Activated naive CD4-positive, alpha-beta T cell treated with anti-CD3 and anti-CD28 coated beads, Interleukin-2, amount 50 U/mL, for 72 hours (primary cell): ENCODE data around the gene TPM1. TPM values are rescaled to one million over a fixed set of nuclear protein-coding genes. Genes with fewer than 3 reads are reported as not detected.
"Not testable (repeated sequence)": the region's sequence is repeated elsewhere in the genome, so short reads cannot be mapped to it uniquely, and the experiment has no call there.

ENCODE experiments used
- ATAC-seq, 2 donors: fragments of 150-1000 bp; cut with Tn5 transposase; 2 replicates each; pipeline ENCODE4 v1.10.0; 2021; ENCODE audit warnings: mild to moderate bottlenecking in 2 of 2, moderate library complexity in 2 of 2
- DNase-seq, 2 donors: peaks; one replicate each; pipeline ENCODE4 v3.0.0; 2021 to 2022; ENCODE audit warnings: low spot score in 2 of 2
- H3K27ac Mint-ChIP-seq, 2 donors: one replicate each; pipeline ENCODE4 v1.8.0; 2022; ENCODE audit warnings: mild to moderate bottlenecking in 2 of 2, mixed read lengths in 2 of 2
- H3K36me3 Mint-ChIP-seq, 2 donors: one replicate each; pipeline ENCODE4 v1.8.0; 2022; ENCODE audit warnings: mixed read lengths in 2 of 2
- H3K9me3 Mint-ChIP-seq, 2 donors: one replicate each; pipeline ENCODE4 v1.8.0; 2022; ENCODE audit warnings: mixed read lengths in 2 of 2
- total RNA-seq, 2 donors: library from RNA; stranded (reverse); gene quantifications; one replicate each; pipeline ENCODE4 v1.2.3, GENCODE V29; 2022

TPM1 gene
- total RNA-seq, 2 donors from 2014 or later: 6.5 to 8.6 TPM

DNA sequence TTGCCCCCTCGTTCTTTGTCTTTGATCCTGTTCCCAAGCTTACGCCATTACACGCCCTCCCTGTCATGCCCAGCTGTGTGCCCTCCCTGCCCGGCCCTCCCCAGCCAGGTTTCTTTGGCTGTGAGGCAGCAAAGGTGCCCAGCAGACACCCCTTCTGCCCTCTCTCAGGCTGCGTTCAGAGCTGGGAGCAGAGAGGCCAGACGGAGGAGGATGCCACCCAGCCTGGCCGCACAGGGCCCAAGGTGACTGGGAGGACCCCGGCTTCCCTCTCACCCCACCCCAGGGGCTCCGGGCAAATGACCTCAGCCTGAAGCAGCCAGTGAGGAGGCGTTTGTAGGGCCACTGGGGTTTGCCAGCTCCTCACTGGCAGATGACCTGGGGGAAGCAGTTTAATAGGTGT lies 48.3 kb downstream of the TPM1 start:
- no peak overlapping the region for H3K27ac Mint-ChIP-seq
- DNase-seq (no peak), ATAC-seq (no peak)
- H3K36me3 Mint-ChIP-seq: no peaks in the 10 kb centered on the region
- no peaks in the 10 kb centered on the region for H3K9me3 Mint-ChIP-seq

DNA sequence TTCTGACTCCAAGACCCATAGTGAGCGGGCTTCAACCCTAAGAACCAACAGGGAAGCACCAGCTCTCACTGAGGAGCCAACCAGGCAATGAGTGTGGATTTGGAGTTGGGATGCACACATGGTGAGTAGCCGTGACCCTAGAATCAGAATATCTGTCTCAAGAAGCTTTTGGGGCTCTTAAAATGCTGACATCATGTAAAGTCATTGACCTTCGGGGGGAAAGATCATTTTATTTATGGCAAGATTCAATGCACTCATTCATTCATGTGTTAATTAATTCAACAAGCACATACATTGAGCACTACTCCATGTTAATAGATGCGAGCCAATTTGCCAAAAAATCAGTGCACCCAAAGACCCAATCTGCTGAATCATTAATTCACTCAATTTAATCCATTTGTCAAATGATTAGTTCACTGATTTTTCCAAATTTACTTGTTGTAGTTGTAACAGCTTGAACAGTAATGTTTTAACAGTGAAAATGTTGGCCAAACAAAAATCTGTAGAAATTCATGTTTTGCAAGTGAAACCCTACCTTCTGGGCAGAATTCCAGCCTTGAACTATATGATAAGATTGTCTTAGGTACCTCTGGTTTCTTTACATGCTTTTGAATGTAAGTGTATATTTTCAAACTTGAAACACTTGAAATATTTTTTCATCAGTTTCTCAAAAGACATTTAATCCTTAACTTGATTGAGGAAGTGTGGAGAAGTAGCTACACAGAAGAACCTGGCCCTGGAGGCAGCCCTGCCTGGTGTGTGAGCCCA lies 49.3 kb downstream of the TPM1 start:
- no peak for ATAC-seq
- no peak for DNase-seq
- H3K36me3 Mint-ChIP-seq: no peaks in the 10 kb centered on the region
- no peaks in the 10 kb centered on the region for H3K9me3 Mint-ChIP-seq
- no peak overlapping the region for H3K27ac Mint-ChIP-seq

GRCh38 chr15:63093486-63094205 lies 51.1 kb downstream of the TPM1 start:
- peak; percentile 71 to 74 for DNase-seq
- no peaks in the 10 kb centered on the region for H3K9me3 Mint-ChIP-seq
- ATAC-seq: peak; percentile 96
- H3K27ac Mint-ChIP-seq: no peak overlapping the region
- H3K36me3 Mint-ChIP-seq: no peaks in the 10 kb centered on the region

DNA sequence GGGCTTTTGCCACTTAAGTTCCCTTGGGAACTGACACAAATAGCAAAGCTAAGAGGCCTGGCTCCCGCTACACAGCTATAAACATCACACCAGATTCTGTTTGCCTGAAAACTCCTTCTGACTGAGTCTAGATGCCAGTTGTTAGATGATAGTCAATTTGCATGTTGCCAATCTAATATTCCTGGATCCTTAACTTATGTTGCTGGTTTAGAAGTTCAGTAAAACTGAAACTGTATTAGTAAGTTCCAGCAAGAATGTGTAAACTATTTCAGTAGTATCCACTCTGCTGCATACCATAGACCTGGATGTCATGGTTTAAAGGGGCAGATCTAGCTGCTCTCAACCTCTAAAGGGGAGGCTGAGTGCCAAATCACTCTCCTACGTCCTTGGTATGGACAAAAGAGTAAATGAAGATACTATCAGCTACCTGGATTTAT lies 52.0 kb downstream of the TPM1 start:
- no peaks in the 10 kb centered on the region for H3K36me3 Mint-ChIP-seq
- ATAC-seq: no peak
- H3K9me3 Mint-ChIP-seq: no peaks in the 10 kb centered on the region
- no peak for DNase-seq
- no peak overlapping the region for H3K27ac Mint-ChIP-seq

GRCh38 chr15:63096178-63096577 lies 53.6 kb downstream of the TPM1 start:
- H3K9me3 Mint-ChIP-seq: no peaks in the 10 kb centered on the region
- DNase-seq: no peak
- H3K27ac Mint-ChIP-seq: no peak overlapping the region
- ATAC-seq: no peak
- no peaks in the 10 kb centered on the region for H3K36me3 Mint-ChIP-seq

- DNase-seq: not testable (repeated sequence)
Measured at GRCh38 chr15:63098901-63099300, 56.4 kb downstream of the TPM1 start.

GRCh38 chr15:63099581-63099980 lies 57.0 kb downstream of the TPM1 start:
- H3K36me3 Mint-ChIP-seq, DNase-seq, H3K9me3 Mint-ChIP-seq, ATAC-seq, H3K27ac Mint-ChIP-seq: not testable (repeated sequence)

More at GRCh38 chr15:63098901-63099300, 56.4 kb downstream of the TPM1 start:
- not testable (repeated sequence) for H3K9me3 Mint-ChIP-seq, H3K36me3 Mint-ChIP-seq, ATAC-seq, H3K27ac Mint-ChIP-seq

DNA sequence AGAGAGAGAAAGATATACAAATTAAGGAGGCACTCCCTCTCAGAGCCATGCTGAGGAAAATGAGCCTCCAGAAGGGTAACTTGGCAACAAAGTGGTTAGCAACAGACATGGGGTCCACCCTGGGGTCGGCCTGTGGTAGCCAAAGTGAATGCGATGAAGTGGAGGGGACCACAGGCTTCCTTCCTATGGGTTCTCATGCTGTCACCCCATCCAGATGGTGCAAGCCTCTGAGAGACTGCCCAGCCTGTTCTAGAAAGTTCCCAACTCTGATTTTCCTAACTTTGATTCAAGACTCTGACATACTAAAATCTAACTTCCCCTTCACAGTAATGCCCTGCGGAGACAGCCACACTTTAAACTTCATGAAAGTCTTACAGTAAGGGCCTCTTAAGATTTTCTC lies 60.9 kb downstream of the TPM1 start:
- DNase-seq: no peak
- ATAC-seq: no peak
- Mint-ChIP-seq H3K9me3 (peaks cover 0 to 4% of the 10 kb centered on the region in 2 donors), H3K36me3 (no peaks in the 10 kb centered on the region), H3K27ac (no peak overlapping the region)

- DNase-seq (no peak), ATAC-seq (no peak)
- Mint-ChIP-seq H3K9me3 (peaks cover 0 to 4% of the 10 kb centered on the region in 2 donors), H3K36me3 (no peaks in the 10 kb centered on the region), H3K27ac (no peak overlapping the region)
Measured at GRCh38 chr15:63104727-63105126, 62.2 kb downstream of the TPM1 start.

GRCh38 chr15:63105354-63105753 lies 62.8 kb downstream of the TPM1 start:
- H3K27ac Mint-ChIP-seq, ATAC-seq, DNase-seq, H3K9me3 Mint-ChIP-seq, H3K36me3 Mint-ChIP-seq: not testable (repeated sequence)

DNA sequence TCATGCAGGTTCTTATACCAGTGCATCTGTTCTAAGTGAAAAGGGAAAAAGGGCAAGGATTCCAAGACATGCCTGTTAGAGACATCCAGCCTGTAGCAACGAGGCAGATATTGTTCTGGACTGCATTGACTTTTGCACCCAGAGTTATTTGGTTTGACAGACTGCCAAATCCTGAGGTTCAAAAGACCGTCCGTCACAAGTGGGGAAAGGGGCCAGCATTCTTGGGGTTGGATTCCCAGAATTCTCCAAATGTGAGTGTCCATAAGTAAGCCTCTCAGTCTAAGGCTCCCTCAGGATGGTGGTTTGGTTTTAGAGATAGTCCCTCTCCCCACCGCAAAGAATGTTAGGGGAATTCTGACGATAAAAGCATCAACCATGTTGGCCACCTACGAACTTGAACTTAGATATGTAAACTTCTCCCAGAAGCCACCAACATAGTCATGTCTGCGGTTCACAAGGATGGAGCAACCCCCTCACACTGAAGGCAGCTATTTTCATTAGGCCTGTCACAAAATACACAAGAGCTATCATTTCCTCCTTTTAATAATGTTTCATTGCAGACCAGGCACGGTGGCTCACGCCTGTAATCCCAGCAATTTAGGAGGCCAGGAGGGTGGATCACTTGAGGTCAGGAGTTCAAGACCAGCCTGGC lies 65.5 kb downstream of the TPM1 start:
- Mint-ChIP-seq H3K27ac (no peak overlapping the region), H3K36me3 (no peaks in the 10 kb centered on the region), H3K9me3 (peaks cover 0 to 4% of the 10 kb centered on the region in 2 donors)
- DNase-seq (no peak), ATAC-seq (no peak)

DNA sequence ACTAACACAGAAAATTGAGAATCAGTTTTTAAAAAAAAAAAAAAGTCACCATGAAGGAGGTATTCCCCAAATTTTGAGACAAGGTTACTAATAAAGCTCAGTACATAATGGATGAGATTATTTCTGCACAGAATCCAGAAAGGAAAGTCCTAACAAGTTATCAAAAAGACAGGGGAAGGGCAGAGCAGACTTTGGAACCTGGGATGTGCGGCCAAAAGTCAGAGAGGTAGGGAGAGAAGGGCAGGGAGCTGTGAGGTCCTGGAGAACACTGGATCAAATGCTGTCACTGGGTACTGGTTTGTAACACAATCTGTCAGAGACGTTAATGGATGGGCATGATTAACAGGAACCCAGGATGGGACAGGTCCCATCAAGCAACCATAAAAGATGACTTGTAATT lies 67.0 kb downstream of the TPM1 start:
- Mint-ChIP-seq H3K9me3 (peaks cover 0 to 4% of the 10 kb centered on the region in 2 donors), H3K36me3 (no peaks in the 10 kb centered on the region), H3K27ac (peak overlapping the region in 1 of 2 donors; percentile 48)
- ATAC-seq (no peak), DNase-seq (no peak)

DNA sequence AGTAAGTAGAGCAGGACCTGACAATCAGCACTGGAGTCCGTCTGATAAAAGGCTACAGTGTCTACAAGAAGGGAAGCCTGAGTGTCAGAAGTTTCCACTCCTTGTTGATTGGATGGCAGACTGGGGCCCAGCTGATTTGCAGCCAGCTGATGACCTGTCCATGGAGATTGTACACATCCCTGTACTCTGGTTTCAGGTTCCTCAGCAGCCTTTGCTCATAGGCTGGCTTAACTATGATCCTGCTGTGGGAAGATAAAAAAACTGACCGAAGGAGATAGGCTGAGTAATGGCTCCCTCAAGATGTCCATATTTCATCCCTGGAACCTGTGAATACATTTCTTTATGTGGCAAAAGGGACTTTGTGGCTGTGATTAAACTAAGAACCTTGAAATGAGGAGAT lies 67.4 kb downstream of the TPM1 start:
- no peak overlapping the region for H3K27ac Mint-ChIP-seq
- ATAC-seq (no peak), DNase-seq (no peak)
- no peaks in the 10 kb centered on the region for H3K36me3 Mint-ChIP-seq
- peaks cover 0 to 3% of the 10 kb centered on the region in 2 donors for H3K9me3 Mint-ChIP-seq

DNA sequence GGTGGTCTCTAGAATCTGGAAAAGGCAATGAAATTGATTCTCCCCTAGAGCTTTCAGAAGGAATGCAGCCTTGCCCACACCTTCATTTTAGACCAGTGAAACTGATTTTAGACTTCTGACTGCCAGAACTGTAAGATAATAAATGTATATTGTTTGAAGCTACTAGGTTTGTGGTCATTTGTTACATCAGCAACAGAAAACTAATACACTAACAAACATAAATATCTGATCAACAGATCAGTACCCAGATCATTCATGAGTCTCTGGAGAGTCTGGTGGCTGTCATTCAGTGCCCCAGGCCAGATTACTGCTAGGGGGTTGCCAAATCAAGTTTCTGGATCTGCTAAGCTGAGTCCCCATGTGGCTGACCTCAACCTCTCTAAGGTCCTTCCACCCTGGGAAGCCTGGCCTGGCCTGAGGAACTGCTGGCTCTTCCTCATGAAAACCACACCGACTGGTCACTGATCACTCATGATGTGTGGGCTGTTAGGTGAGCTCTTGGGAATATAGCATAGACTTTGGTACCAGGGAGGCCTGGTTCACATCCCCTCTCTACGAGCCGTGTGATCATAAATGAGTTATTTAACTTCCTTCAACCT lies 68.0 kb downstream of the TPM1 start:
- H3K36me3 Mint-ChIP-seq: no peaks in the 10 kb centered on the region
- no peak for DNase-seq
- peak overlapping the region in 1 of 2 donors; percentile 23 for H3K27ac Mint-ChIP-seq
- no peaks in the 10 kb centered on the region for H3K9me3 Mint-ChIP-seq
- no peak for ATAC-seq

DNA sequence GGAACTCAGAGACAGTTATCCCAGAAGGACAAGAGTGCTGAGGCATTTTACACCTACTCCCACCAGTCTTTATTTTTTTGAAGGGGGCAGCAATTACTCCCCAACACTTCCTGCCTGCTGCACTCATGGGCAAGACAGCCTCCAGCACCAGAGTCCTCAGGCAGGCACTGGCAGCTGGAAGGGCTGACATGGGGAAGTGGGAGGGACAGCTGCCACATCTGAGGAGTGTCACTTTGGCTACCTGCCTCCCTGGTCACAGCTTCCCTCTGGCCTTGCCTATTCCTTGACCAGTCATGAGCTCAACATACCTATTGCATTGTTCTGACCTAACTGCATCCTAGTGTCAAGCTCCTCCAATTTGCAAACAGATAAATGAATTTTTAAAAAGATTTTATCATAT lies 68.9 kb downstream of the TPM1 start:
- DNase-seq (no peak), ATAC-seq (no peak)
- Mint-ChIP-seq H3K9me3 (no peaks in the 10 kb centered on the region), H3K27ac (peak overlapping the region in 1 of 2 donors; percentile 23), H3K36me3 (no peaks in the 10 kb centered on the region)

GRCh38 chr15:63112871-63113270 lies 70.3 kb downstream of the TPM1 start:
- Mint-ChIP-seq H3K27ac (no peak overlapping the region), H3K9me3 (no peaks in the 10 kb centered on the region), H3K36me3 (no peaks in the 10 kb centered on the region)
- ATAC-seq: no peak
- DNase-seq: no peak

DNA sequence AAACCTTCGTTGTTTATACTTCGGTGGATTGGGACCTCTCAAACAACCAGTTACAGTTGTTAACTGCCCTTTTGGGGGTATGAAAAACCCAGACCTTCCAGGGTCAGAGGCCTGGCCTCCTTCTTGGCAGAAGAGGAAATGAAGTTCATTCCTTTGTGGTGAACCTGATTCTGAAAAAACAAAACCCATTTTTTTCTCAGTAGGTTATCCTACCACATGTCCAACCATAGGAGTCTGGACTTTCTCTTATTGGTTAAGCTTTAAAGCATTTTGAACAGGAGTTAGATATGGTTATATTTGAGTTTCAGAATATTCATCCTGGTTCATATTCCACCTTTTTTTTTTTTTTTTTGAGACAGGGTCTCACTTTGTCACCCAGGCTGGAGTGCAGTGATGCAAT lies 71.9 kb downstream of the TPM1 start:
- ATAC-seq (no peak), DNase-seq (no peak)
- Mint-ChIP-seq H3K9me3 (peaks cover 4 to 5% of the 10 kb centered on the region in 2 donors), H3K27ac (no peak overlapping the region), H3K36me3 (peaks cover 5 to 6% of the 10 kb centered on the region in 2 donors)
